ENCODE measurements around the gene GNG7. TPM values are rescaled to one million over a fixed set of nuclear protein-coding genes. Genes with fewer than 3 reads are reported as not detected.

The GNG7 gene
- total and polyA plus RNA-seq, 12 donors: 0.83 to 16.5 (median 7.8) TPM

GRCh38 chr19:2483484-2484151 is 218.9 kb downstream of the GNG7 start:
- Histone ChIP-seq H3K36me3 (replicated peaks in 1 of 2) (no peaks in the 10 kb centered on the region), H3K4me3 (no peak overlapping the region), H3K27ac (no peak overlapping the region), H3K9me3 (replicated peaks in 1 of 3) (no peaks in the 10 kb centered on the region), H3K4me1 (replicated peaks in 1 of 2) (peaks cover 0 to 5% of the 10 kb centered on the region in 2 donors), H3K27me3 (no peaks in the 10 kb centered on the region)
- 80 to 93% (median 82%) methylated on average over 1 to 4 of the region's 4 CpGs for WGBS, 4 donors
- intact Hi-C loops (cut with DNase I): no loop called here
- TF ChIP-seq CTCF (IDR thresholded peaks at IDR 0.05) (no peak), POLR2A (IDR thresholded peaks at IDR 0.05) (no peak)
- DNase-seq: no peak

GRCh38 chr19:2483084-2483483 is 219.4 kb downstream of the GNG7 start:
- H3K27me3 ChIP-seq: no peaks in the 10 kb centered on the region
- no peak for DNase-seq
- intact Hi-C loops (cut with DNase I): no loop called here
- WGBS, 4 donors: 75 to 86% (median 83%) methylated on average over 6 of the region's 6 CpGs
- H3K4me1 ChIP-seq (replicated peaks in 1 of 2): no peaks in the 10 kb centered on the region
- no peak overlapping the region for H3K4me3 ChIP-seq
- no peaks in the 10 kb centered on the region for H3K9me3 ChIP-seq (replicated peaks in 1 of 3)
- TF ChIP-seq CTCF (IDR thresholded peaks at IDR 0.05) (no peak), POLR2A (IDR thresholded peaks at IDR 0.05) (no peak)
- no peak overlapping the region for H3K27ac ChIP-seq
- H3K36me3 ChIP-seq (replicated peaks in 1 of 2): no peaks in the 10 kb centered on the region

GRCh38 chr19:2482354-2483038 is 220.0 kb downstream of the GNG7 start:
- WGBS, 4 donors: 63 to 79% (median 75%) methylated on average over 12 of the region's 12 CpGs
- H3K4me1 ChIP-seq (replicated peaks in 1 of 2): no peaks in the 10 kb centered on the region
- peaks cover 0 to 4% of the 10 kb centered on the region in 2 donors for H3K36me3 ChIP-seq (replicated peaks in 1 of 2)
- no peaks in the 10 kb centered on the region for H3K9me3 ChIP-seq (replicated peaks in 1 of 3)
- intact Hi-C loops (cut with DNase I): no loop called here
- DNase-seq: no peak
- no peak overlapping the region for H3K27ac ChIP-seq
- no peak overlapping the region for H3K4me3 ChIP-seq
- no peaks in the 10 kb centered on the region for H3K27me3 ChIP-seq
- TF ChIP-seq CTCF (IDR thresholded peaks at IDR 0.05) (no peak), POLR2A (IDR thresholded peaks at IDR 0.05) (no peak)

- DNase-seq: no peak
- intact Hi-C loops (cut with DNase I): no loop called here
- Histone ChIP-seq H3K36me3 (replicated peaks in 1 of 2) (peaks cover 0 to 9% of the 10 kb centered on the region in 2 donors), H3K27me3 (no peaks in the 10 kb centered on the region), H3K9me3 (replicated peaks in 1 of 3) (no peaks in the 10 kb centered on the region), H3K4me3 (no peak overlapping the region), H3K27ac (no peak overlapping the region), H3K4me1 (replicated peaks in 1 of 2) (peaks cover 0 to 6% of the 10 kb centered on the region in 2 donors)
- TF ChIP-seq CTCF (IDR thresholded peaks at IDR 0.05) (no peak), POLR2A (IDR thresholded peaks at IDR 0.05) (no peak)
- 90 to 96% (median 94%) methylated on average over 11 to 16 of the region's 16 CpGs for WGBS, 4 donors
Measured at GRCh38 chr19:2481466-2481865, 221.0 kb downstream of the GNG7 start.

All from adrenal gland (tissue), 12 donors.